ENCODE results near the gene RIMBP2.

- TF ChIP-seq CTCF (IDR thresholded peaks at IDR 0.05; ENCODE audit: low read depth, low read length) (no peak), MAX (IDR thresholded peaks at IDR 0.05; ENCODE audit: low read depth, low read length) (no peak), POLR2A (IDR thresholded peaks at IDR 0.05; ENCODE audit: extremely low read depth, insufficient read length) (no peak), MYC (IDR thresholded peaks at IDR 0.05; ENCODE audit: low read depth, low read length) (no peak)
Measured at GRCh38 chr12:130511285-130511684, 204.8 kb downstream of the RIMBP2 start.
